NCI-H82 (cell line): Measurements from ENCODE around the gene NOD2.

ENCODE experiments used
- DNase-seq: peaks from one replicate; lab custom pipeline; 2025; lab: John Stamatoyannopoulos, UW

Gene NOD2

DNA sequence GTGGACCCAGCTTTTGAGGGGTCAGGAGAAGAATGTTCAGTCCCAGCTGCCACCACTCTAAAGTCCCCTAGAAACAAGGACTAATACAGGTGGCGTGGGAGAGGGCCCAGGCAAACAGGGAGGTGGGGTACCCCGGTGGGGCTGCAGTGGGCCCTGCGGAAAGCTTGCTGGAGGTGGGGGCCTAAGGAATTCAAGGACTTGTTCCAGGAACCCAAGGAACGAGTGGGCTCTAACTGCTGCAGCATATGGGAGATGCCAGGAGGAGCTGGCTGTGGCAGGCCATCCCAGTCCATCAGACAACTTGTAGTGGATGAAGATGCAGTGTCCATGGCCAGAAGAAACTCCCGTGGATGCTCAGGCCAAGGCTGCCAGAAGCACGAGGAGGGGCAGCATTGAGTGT, 22.9 kb upstream of the NOD2 start:
- no peak for DNase-seq

DNA sequence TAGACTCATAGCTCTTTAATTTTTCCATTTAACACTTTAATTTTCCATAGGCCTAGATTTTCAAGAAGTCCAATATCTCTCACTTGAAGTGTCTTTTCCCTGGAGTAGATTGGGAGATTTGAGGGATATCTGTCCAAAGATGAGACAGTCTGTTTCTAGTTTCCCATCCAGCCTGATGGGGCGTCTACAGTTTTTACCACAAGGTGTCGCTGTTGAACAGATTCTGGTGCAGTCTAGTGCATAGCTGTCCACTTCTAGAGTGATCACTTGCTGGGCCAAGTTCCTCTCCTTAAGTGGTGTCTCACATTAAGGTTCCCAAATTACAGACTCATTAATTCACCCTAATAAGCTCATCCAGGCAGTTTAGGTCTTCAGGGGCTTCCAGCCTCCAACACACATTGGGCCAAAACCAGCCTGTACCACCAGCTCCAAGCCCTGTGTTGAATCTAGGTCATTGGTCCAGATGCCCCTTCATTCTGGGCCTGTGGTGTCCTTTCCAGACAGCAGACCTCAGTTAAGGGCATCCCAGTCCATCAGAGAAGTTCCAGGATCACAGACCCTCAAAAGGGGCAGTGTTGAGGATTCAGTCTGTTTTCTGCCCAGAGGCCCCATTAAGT, 21.7 kb upstream of the NOD2 start:
- DNase-seq: peak; percentile 59

DNA sequence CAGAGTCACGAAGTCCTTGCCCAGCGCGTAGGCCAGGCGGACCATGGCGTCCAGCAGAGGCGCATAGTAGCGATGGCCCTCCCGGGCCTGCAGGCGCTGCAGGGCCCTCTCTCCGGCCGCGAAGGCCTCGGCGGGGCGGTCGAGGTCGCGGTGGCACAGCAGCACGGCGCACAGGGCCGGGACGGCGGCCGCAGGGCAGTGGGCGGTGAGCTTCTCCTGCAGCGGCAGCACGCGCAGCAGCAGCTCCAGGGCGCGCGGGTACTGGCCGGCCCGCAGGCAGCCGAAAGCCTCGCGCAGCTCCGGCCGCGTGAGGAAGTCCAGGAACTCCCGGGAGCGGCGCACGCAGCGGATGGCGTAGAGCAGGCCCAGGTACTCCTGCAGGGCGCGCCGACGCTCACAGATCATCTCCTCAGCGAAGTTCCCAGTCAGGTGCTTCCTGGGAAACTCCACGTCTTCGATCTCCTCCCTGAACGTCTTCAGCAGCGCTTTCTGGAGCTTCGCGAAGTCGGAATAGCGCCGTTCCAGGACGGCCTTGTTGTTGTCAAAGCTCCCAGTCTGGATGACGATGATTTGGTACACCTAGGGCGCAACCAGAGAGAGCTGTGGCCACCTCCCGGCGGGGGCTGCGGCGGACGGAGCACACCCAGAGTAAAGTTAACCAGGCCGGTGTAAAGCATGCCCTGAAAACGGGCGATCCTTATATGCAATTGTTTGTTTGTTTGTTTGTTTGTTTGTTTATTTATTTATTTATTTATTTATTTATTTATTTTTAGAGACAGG, 19.7 kb upstream of the NOD2 start:
- DNase-seq: no peak

DNA sequence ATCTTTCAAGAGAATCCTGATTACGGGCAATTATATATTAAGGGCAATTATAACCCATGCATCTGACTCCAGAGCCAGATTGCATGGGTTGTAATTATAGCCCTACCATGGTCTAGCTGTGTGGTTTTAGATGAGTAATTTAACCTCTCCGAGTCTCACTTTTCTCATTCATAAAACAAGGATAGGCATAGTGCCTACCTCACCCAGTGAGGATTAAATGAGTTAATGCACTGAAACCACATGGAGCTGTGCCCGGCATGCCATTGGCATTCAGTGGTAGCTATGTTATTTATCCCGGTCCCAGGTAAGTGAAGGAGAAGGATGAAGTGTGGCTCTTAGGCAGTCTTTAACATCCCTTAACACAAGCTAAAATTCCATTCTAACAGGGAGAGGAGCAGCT, 18.6 kb upstream of the NOD2 start:
- DNase-seq: no peak

DNA sequence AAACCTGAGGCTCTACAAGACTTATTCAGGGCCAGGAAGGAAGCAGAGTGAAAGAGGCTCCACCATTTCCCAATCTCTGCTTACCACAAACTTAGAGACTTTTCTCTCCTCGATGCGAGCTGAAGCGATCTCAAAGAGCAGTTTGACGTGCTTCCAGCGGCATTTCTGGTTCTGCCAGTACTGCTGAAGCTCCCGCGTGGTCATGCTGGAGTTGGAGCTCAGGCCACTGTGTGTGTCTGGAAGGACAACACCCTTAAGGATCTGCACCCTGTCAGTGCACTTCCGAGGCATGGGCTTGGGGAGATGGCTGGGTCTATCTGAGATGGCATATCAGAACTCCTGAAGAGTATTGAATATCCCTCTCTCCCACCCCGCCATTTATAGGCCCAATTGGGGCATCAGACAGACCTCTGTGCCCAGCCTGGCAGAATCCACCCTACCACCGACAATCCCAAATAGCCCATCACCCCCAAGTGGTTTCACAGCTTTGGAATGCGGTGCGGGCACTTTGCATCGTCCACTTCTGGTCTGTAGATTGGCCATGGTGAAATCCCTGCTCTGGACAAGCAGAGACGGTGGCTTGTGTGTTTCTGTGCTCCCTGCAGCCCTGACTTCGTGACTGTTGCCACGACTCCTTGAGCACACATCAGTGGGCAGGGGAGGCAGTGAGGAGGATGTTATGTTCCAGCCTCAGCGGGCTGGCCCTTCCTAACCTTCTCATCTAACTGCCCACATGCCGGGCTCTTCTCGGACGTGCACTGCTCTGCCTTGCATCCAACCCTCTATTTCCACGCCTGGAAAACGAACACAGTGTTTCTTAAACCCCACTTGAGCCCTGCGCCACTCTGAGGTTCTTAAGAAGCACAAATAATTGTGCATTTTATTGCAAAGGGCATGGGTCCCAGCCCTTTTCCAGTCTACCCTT, 17.5 kb upstream of the NOD2 start:
- no peak for DNase-seq

DNA sequence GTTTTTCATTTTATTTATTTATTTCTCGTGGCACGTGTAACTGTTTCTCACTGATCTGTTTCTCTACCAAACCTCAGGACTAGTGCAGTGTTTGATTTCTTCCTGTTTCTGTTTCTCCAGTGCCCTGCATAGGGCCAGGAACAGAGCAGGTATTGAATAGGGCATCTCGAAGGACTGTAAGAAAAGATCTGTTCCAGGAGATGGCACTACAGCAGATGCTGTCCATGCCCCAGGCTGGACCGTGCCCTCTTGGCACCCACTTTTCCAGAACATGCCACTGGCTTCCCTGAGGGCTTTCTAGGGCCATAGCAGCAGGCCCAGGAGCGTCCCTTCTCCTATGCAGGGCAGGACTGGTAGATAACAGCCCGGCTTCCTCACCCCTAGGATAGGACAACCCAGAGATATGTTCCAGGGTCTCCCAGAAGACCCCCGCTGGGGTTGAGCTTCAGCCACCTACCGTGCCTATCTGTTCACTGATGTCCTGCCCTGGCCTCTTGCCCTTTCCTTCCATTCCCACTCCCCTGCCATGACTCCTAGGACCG, 16.7 kb upstream of the NOD2 start:
- DNase-seq: no peak

DNA sequence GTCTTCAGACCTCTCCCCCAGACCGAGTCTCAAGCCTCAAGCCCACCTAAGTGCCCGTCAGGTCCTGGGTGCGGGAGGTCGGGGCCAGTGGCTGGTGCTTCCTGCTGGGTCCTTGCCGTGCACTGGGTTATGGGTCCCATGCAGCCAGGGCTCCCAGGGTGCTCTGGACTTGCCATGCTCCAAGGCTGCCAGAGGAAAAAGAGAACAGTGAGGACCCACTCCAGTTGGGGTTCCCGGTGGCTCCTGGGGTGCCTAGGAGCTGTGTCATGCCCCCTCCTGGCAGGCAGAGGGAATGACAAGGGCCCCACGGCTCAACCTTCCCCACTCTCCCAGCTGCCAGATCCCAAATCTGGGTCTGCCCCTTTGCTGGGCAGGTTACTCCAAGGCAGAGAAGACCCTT, 16.1 kb upstream of the NOD2 start:
- no peak for DNase-seq

DNA sequence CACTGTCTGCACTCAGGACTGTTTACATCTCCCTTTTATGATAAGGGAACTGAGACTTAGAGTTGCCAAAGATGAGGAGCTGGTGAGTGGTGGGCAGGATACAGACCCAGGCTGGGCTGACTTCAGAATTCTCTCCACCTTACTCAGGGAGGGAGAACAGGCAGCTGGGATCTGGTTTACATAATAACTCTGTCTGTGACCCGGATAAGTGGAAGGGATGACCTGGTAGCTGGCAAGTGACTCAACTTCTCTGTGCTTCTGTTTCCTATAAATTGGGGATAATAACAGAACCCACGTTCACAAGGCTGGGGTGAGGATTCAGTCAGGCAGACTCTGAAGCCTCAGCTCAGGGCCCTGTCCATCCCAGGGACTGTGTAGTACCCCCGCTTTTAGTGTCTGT, 14.9 kb upstream of the NOD2 start:
- DNase-seq: no peak

DNA sequence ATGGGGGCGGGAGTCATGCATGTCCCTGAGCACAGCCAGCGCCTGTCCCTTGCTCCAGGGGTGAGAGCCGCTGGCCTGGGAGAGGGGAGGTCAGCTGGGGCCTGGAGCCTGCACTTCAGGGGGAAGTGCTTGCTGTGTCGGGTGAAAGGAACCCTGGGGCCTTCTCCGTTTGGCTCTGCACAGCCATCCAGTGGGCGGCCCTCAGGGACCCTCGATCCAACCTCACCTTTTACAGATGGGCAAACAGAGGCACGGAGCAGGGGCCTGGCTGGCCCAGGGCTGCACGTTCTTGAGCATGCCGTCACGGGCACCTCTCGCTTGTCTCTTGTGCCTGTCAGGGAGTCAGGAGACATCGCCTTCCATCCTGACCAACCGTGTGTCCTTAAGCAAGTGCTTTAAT, 14.1 kb upstream of the NOD2 start:
- DNase-seq: no peak

DNA sequence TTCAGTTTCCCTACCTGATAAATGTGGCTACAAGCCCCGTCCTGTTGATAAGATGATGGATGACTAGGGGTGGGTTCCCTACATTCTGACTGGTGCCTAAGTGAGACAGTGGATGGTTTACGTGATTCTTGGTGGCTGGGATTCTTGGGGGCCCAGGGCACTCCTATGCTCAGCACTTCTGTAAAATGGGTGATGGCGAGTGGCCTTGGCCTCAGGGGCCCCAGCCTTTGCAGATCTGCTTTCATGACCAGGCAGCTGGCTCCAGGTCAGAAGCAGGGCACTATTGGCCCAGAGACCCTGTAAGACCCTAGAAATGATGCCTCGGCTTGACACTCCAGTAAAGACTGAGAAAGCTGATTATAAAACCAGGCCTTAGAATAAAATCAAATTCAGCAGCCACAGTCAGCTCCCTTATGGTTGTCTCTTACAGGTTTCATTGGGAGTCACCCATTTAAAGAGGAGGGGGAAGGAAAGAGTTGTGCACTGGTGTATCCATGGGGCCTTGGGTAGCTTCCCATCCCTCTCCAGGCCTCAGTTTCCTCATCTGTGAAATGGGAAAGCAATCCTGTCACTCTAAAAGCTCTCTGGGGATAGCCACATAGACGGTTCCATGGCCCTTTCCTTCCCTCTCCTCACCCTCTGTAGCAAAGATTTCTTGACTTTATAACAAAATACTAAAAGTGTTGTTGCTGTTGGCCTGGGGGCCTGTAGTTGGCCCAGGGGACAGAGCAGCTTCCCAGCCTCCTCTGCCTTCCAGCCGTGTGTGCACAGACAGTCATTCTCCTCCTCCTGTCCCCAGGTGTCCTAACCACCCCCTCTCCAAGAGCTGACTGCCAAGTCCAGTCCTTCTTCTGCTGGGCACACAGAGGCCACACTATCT, 13.5 kb upstream of the NOD2 start:
- DNase-seq: no peak

DNA sequence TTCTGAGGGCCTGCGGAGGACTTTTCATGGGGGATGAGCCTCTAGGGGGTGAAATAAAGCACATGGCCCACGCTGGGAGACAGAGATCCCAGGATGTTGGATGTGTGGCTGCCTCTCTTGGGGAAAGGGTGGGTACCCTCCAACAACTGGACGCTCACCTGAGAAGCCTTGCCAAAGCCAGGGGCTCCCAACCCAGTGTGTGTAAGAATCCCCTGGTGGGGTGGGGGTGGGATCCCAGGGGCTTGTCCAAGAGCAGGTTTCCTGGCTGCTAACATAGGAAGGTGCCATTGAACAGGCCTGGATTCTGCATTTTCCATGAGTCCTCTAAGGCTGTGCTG, 12.9 kb upstream of the NOD2 start:
- no peak for DNase-seq

DNA sequence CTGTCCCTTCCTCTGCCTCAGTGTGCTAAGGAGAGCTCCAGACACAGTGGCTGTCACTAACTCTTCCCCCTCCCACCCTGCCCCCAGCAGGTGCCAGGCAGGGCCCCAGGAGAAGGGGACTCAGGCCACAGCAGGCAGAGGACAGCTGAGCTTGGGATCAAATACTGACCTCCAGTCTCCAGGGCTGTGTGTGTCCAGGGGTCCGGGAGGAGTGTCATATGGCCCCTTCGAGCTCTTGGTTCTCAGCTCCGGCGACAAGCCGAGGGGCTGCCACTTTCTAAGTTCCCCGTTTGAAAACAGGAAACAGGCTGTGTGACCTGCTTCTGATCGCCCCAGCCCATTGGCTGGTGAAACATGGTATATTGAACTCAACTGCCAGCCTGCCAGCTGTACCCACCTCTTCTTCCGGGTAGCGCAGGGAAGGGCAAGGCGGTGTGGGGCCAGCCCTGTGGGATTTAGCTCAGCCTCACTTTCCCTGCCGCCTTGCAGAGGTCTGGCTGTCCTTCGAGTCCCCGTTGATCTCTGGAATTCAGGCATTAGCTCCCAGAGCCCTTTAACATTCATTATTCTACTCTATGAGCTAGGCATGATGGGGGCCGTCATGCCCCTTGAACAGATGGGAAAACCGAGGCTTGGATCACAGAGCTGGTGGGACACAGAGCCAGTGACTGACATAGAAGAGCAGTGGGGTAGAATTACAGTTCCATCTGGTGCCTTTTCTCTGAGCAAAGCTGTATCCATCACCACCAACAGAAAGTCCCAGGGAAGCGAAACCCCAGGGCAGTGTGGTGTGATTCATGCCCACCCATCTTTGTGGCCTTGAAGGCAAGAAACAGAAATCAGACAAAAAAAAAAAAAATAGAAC, 12.2 kb upstream of the NOD2 start, which contains the start of gene SNX20:
Gene SNX20 (minus strand): TSS at position 292 of the 865 bp plus-strand sequence. CDS start 3,786 bp downstream, outside the sequence.
- no peak for DNase-seq

DNA sequence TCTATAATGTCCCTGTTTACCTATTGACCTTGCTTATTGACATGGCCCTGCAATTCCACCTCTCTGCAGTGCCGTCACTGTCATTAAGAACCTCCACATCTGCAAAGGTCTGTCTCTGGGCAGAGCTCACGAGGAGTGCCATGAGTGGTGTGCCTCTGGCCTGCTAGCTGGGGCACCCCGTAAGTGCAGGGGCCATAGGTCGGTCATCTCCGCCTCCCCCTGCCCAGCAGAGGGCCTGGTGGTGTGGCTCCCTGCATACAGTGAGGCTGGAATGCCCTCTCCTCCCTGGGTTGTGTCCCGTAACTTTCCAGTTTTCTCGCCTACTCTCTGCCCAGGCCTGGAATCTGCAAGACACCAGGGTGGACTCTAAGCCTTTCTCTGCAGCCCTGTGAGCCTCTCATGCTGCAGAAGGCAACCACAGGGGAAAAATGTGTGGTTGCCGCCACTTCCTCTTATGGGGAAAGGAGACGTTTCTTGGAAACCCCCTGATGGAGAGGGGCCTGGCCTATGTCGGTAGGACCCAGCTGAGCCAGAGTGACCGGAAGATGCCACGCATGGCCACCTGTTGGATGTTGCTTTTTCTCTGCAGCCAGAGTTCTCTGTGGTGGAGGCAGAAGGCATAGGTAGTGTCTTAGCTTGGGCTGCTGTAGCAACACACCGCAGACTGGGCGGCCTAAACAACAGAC, 9.6 kb upstream of the NOD2 start:
- no peak for DNase-seq

DNA sequence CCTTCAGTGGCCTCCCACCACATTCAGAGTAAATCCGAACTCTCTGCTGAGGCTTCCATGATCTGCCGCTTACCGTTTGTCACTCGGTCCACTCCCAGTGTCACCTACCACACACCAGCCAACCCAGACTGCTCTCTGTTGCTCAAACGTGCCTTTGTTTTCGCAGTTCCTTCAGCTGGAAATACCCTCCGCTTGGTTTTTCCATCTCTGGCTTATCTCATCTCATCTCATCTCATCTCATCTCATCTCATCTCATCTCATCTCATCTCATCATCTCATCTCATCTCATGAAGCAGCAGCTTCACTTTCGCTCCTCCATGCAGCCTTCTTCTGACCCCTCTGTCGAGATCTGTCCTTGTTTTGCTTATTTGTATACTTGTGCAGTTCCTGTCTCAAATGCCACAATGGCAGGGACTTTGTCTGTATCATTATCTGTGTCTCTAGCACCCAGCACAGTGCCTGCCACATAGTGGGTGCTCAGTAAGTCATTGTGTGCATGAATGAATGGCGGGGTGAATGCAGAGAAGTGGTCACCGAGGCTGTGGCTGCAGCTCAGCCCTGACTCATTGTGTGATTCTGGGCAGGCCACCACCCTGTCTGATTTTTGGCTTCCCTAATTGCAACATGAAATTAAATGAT, 8.5 kb upstream of the NOD2 start:
- DNase-seq: no peak

DNA sequence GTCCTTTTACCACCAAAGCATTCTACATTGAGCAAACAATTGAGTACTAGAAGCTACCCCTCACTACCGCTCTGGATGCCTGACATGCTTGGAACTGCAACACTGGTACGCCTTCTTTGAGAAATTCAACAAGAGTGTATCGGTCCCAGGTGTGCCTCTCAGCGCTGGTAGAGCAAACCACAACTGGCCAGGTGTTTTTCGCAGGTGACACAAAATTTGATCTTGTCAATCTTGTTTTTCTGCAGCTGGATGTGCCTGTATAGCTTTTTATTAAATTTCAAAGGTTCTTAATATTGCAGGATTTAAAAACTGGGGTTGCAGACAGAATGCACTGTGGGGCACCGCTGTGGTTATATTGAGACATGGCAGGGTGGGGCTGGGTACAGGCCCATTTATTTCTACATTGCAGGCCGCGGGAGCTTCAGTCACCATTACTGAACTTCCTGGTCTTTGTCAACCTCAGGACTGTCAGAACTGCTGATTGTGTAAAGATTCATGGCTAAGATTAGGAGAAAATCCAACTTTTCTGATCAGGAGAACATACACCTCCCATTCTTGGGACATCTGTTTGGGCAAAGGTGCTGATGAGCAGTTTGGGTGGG, 7.8 kb upstream of the NOD2 start:
- no peak for DNase-seq

DNA sequence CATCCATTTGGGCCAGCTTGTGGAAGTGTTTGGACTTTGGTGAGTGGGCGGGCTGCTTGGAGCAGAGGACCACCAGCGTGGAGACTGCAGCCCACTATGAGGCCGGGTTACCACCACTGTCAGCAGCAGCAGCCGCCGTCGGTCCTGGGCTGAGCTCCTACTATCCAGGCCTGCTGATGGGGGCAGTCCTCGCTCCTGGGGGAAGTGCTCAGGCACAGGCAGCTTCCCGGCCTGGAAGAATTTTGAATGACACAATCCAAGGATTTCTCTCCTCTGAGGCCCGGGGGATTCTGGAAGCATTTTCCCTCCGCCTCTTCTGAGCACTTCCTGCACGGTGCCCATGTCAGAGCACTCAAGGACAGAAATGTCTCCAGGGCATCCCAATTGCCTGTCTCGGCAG, 5.3 kb upstream of the NOD2 start:
- no peak for DNase-seq

DNA sequence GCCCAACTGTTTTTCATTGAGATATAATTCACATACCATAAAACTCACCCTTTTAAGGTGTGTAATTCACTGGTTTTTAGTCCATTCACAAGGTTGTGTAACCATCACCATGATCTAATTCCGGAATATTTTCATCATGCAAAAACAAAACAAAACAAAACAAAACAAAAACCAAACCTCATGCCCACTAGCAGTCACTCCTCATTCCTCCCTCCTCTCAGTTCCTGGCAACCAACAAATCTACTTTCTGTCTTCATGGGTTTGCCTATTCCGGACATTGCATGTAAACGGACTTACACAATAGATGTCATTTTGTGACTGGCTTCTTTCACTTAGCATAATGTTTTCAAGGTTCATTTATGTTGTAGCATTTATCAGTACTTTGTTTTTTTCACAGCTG, 4.5 kb upstream of the NOD2 start:
- no peak for DNase-seq

DNA sequence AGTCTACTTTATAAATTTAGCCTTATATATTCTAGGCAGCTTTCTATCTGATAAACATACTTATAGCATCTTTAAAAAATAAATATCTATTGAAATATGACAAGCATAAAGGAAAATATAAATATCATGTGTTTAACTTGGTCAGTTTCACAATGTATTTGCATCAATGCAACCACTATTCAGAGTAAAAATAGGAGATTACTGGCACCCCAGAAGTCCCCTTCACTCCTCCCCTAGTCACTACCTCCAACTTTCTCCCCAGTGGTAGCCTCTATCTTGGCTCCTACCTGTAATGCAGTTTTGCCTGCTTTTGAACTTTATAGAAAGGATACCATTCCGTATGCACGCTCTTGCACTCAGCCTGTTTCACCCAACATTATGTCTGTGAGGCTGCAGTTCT, 3.2 kb upstream of the NOD2 start:
- DNase-seq: no peak

DNA sequence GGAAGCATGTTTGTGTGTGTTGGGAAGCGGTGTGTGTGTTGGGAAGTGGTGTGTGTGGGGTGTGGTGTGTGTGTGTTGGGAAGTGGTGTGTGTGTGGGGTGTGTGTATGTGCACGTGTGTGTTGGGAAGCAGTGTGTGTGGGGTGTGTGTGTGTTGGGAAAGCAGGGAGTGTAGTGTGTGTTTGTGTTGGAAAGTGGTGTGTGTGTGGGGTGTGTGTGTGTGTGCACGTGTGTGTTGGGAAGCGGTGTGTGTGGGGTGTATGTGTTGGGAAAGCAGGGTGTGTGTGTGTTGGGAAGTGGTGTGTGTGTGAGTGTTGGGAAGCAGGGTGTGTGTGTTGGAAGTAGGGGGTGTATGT, 785 bp upstream of the NOD2 start:
- DNase-seq: no peak
